Jurkat, Clone E6-1 (cell line): ENCODE data around the gene PPP2R2C.
A peak's percentile ranks its signal among the peaks of the same experiment; 100 is the strongest.

ENCODE experiments used
- DNase-seq: peaks from one replicate; pipeline ENCODE4 v3.0.0-alpha.2; 2011; ENCODE audit warnings: low read depth, low spot score
- H3K4me3 ChIP-seq: 2 replicates; pipeline ENCODE4 v1.5.1; 2011; ENCODE audit warnings: mild to moderate bottlenecking, low read length, control low read depth, moderate library complexity

Gene PPP2R2C

DNA sequence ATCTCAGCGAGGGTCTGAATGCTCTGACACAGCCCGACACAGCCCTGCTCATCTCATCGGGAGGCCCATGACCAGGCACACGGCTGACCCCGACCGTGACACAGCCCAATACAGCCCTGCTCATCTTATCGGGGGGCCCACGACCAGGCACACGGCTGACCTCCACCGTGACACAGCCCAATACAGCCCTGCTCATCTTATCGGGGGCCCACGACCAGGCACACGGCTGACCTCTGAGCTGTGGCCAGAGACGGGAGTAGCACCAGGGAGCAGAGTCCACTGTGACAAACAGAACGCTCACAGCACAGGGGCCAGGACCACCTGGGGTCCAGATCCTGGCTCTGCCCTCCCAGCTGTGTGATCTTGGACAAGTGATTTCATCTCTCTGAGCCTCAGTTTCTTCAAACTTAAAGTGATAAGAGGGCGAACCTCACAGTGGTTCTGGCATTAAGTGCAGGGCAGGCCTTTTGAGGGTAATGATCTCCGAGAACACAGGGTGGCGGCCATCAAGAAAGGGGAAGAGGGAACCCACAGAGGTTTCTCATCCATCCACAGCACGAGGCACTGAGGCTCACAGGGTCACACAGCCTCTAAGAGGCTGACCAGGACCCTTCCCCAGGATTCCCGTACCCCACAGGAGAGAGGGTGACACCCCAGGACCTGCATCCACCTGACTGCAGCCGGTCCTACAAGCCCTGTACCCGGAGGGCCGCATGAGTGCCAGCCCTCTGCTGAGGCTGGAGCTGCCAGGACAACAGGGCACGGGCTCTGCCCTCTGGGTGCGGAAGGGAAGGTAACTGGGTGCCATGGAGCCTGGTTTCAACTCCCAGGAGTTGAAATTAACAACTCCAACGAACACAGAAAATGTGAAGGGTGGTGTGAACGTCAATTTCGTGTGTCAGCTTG, 142.7 kb downstream of the PPP2R2C start:
- H3K4me3 ChIP-seq = no peak overlapping the region
- no peak for DNase-seq

DNA sequence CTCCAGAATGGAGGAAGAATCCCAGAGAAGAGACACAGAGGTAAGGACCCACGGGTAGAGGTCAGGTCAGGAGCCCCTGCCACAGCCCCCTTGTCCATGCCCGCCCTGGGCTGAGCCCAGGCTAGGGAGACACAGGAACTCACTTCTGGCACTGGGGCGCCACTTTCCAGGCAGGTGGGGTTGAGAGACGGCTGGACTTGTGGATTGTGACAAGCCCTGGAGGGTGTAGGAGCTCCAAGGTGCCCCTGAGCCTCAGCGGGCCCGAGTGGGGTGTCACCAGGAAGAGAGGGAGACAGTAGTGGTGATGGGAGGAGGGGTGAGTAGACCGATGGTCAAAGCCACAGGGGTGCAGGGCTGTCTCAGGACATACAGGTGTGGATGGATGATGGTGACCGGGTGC, 143.9 kb downstream of the PPP2R2C start:
- DNase-seq = no peak
- H3K4me3 ChIP-seq = no peak overlapping the region

DNA sequence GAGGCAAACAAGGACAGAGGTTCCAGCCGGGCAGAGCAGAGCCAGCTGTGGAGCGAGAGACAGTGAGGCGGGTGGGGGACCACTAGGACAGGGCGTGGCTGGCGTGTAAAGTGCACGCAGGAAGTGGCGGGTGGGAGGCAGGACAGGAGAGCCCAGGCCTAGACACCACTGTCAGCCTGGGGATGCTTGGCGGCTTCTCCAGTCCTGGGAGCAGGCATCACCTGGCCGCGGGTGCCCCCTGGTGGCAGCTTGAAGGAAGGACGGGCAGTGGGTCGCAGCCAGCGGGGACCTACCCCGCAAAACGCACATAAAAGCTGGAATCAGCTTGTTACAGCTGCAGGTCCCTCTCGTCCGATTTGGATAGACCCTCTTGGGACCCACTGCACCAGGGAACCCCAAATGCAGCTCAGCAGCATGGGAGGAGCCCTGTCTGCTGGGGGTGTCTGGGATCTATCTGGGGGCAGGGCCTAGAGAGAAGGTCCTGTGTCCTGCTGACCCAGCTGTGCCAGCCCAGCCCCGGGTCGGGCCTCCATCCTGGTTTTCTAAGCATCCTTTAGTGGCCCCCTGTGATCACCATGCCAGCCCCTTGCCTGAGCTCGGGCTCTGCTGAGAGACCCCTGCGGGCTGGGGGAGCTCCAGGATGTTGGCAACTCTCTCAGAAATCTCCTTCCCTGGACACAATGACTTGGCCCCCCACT, 145.0 kb downstream of the PPP2R2C start:
- DNase-seq = peak; percentile 46
- H3K4me3 ChIP-seq = no peak overlapping the region

DNA sequence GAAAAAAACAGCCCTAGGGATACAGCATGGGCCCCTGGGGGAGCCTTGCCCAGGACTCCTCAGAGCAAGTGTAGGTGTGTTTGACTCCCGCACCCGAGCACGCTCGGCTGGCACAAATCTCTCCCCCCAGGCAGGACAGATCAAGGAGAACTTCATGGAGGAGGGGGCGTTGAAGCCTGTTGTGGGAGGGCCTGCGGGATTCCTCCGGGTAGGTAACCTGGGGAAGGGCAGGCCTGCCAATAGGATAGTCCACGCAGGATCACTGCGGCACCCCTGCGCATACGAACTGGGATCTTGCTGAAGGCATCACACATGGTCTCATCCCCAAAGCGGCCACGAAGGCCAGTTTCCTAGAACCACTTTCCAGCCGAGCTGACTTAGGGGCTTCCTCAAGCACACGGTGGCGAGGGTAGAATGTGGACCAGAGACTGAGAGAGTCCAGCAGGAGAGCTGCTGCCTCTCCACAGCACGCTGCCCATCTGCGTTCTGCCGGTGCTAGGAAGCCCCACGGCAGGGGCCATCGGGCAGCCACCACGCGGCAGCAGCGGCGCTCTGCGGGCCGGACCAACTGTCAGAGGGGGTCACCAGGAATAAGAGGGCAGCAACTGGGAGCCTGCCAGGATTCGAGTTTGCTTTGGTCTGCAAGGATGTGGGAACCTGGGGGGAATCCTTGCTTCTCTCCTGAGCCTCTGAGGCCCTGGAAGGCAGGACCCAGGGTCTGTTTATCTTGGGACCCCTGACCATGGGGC, 145.9 kb downstream of the PPP2R2C start:
- H3K4me3 ChIP-seq = no peak overlapping the region
- no peak for DNase-seq

DNA sequence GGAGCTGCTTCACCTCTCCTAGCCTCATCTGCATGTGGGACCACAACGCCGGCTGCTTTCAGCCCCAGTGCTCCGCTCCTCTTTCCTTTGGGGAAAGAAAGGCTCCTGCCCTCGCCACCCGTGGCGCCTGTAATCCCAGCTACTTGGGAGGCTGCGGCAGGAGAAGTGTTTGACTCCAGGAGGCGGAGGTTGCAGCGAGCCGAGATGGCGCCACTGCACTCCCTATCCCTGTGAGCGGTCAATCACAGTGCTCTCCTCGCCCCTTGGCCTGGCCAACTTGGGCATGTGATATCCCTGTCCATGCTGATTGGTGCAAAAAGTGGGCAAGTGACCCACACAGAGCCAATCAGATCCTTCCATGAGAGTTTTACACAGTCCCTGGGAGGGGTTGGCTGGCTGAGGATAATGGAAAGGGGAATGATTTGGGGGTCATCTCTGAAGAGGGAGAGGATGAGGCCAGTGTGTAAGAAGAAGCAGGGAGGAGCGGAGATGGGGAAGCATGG, 146.6 kb downstream of the PPP2R2C start:
- H3K4me3 ChIP-seq = no peak overlapping the region
- DNase-seq = no peak

DNA sequence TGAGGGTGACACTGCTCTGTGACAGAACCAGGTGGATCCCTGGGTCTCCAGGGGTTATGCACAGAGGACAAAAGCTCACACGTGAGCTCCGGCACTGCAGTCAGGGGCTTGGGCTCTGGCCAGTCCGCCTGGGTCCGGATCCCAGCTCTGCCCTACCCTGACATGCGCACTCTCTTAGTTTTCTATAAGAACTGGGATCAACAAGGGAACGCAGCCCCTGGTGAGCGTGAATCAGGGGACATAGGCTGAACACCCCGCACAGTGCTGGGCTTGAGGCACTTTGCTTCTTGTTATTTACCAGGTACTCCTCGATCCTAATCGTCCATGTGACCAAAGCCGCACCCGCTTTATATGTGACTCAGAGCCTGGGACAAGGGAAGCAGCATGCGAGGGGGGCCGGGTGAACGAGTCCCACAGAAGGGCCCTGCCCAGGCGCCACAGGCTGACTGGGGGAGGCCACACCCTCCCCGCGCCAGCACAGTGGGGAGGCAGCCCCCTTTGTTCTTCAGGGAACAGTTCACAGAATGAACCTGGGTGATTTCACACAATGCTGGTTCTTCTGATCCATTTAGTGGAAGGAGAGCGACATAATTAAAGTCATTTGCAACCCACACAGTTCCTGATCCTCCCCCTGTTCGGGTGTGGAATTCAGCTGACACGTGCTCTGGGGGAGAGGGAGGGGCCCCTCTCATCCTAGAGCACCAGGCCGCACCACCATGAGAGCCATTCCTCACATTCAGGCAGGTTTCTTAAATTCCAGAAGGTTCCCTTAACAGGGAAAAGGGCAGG, 147.2 kb downstream of the PPP2R2C start:
- H3K4me3 ChIP-seq = no peak overlapping the region
- DNase-seq = no peak

DNA sequence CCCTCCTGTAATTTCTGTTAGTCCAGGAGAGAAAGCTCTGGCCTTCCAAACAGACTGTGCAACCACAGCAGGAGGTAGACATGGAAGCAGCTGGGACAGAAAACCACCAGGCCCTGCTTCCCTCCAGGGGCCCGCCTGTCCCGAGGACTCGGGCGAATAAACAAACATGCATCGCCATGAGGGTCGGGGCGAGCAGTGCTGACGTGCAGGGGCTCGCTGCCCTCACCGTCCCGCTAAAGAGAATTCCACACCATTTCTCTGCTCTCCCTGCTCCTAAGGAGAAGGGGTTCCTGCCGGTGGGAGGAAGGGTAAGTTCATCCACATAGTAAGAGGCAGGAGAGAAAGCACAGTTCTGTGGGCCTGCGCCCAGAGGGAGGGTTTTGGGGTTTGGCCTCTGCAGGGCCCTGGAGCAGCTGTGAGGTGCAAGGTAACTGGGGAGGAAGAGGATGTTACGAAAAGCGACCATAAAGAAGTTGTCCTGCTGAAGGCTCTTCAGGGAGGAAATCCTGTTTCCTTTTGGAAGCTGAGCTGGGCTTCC, 147.9 kb downstream of the PPP2R2C start:
- H3K4me3 ChIP-seq = no peak overlapping the region
- DNase-seq = no peak

DNA sequence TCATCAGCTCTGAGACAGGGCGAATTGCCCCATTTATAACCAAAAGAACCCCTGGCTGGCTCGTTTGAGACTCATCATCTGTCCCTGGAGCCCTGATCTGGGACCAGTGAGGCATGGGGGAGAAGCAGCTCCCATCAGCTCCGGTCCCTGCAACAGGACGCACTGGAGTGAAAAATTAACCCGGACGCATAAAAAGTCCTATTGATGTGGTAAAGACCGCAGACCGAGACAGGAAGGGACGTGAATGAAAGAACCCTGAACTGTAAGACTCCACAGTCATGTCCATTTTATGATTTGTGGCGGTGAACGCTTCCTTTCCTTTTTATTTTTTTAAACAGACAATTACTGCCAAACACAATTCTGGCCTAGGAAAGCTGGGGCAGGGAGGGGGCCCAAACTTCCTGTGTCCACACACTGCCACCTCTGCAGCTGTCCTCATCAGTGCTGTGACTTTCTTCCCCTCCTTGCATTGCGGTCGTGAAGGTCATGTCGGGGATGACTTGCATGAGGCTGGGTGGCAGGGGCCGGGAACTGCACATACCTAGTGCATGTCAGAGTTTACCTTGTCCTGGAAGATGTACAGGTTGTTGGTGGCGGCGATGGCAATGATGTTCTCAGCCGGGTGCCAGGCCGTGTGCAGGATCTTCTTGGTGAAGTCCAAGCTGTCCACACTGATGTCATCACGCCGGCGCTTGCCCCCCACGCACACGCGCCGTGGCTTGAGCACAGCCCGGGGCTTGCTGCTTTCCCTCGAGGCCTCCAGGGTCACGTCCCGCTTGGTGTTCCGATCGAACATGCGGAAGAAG, 149.4 kb downstream of the PPP2R2C start:
- H3K4me3 ChIP-seq = no peak overlapping the region
- no peak for DNase-seq

DNA sequence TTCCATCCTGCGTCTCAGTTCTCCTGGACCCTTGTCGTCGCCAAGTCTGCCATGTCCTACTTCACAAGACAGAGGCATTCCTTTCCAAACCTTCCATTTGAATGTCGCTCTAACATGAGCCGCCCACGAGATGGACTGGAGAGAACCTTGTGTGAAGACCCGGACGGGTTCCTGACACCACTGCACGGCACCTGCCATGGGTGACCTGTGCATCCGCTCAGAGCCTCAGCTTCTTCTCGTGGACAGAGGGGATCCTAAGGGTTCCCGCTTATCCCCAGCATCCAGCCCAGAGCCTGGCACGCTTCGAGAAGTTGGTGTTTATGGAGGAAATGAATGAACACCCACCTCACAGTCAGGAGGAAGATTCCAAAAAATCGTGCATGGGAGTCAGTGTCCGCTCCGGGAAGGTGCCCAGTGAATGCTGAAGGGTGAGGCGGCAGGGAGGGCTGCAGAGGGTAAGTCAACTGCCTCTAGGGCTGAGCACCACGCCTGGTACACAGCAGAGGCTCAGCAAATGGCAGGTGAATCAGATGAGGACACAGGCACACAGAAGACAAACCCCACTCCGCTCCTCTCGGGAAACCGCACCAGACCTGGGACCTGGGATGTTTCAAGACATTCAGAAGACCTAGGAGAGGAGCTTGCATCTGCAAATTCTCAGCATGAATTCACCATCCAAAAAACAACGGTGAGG, 150.2 kb downstream of the PPP2R2C start:
- DNase-seq = no peak
- H3K4me3 ChIP-seq = no peak overlapping the region

DNA sequence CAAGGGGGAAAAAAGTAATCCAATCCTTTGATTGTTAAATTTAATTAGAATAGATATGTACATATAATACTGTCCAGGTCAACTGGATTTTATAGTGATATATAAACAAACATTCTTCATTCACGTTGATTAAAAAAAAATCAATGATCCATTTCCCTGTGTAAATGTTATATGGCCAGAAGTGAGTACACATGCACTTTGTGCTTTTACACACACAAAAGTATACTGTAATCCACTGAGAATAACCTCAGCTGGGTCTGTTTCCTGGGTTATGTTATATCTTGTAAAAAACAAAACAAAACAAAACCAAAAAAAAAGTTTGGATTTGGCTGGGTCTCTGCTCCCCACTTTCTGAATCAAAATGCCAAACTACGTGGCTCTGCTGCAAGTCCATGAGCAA, 151.1 kb downstream of the PPP2R2C start:
- no peak for DNase-seq
- H3K4me3 ChIP-seq = no peak overlapping the region

DNA sequence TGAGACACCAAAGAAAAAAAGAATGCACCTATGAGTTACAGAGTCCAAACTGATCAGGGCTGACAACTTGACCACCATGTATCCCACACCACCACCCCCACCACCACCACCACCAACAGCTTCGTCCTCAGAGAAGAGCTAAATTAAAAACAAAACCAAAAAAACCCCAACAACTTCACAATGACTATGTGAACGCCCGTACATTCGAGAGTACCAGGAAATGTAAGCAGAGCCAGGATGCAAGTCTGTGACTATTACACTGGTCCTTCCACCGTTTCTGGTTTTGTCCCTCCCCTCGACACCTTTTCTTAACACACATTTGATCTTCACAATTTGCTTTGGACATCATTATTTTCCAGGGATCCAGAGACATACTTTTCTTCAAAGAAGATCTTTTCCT, 151.8 kb downstream of the PPP2R2C start:
- no peak overlapping the region for H3K4me3 ChIP-seq
- DNase-seq = no peak

DNA sequence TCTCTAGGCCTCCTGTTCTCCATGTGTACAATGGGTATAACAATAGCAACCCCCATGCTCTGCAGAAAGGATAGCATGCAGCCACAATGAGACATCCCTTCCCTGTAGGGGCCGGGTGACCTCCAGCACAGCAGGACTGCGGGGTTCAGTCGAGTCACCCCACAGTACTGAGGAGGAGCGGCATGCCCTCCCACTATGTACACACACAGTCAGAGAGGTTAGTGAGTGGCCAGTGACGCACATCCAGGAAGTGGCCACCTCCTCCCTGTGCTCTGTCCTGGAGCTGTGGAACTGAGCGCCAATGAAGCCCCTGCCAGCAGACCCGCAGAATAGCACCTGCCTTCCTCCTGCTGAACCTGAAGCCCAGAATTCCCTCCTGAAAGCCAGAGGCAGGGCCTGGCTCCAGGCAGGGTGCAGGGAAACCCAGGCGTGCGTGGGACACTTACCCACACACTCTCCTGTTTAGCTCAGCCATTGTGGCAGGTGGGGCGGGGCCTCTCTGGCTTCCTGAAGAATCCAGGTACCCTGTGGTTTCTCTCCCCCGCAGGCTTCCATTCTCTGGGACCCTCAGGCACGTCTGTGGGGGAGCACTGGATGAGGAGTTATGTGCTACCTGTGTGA, 152.8 kb downstream of the PPP2R2C start:
- no peak for DNase-seq
- H3K4me3 ChIP-seq = no peak overlapping the region

DNA sequence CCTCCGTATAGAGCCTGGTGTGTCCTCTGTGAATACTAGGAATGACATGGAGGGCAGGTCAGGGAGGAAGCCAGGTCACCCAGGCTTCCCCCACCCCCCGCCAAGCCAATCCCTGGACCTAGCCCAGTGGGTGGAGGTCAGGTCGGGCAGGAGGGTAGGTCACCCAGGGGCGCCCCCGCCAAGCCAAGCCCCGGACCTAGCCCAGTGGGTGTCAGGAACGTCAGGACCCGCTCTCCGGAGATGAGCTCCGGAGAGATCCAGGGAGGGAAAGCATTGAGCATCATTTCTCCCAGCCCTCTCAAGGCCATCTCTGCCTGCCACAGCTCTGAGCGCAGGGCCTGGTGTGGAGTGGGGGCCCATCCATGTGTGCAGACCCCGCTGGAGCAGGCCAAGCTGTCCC, 154.2 kb downstream of the PPP2R2C start:
- no peak for DNase-seq

DNA sequence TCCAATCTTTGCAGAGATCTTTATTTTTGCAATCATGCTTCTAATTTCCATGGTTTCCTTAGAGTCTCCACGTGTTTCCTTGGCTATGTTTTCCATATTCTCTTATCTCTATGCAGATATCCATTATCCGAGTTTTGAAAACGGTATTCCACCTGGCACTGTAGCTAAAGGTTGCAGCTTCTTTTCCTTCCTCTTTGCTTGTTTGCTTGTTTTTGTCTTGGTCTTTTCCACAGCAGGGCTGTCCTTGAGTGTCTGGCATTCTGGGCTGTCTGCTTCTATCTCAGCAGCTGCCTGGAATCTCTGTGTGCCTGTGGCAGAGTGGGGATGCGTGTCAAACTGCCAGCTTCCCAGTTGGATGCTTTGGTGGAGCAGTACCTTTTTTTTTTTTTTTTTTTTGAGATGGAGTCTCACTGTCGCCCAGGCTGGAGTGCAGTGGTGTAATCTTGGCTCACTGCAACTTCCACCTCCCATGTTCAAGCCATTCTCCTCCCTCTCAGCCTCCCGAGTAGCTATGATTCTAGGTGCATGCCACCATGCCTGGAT, 155.9 kb downstream of the PPP2R2C start:
- no peak overlapping the region for H3K4me3 ChIP-seq
- DNase-seq = no peak

More for the DNA sequence above, 154.2 kb downstream of the PPP2R2C start:
- no peak overlapping the region for H3K4me3 ChIP-seq

DNA sequence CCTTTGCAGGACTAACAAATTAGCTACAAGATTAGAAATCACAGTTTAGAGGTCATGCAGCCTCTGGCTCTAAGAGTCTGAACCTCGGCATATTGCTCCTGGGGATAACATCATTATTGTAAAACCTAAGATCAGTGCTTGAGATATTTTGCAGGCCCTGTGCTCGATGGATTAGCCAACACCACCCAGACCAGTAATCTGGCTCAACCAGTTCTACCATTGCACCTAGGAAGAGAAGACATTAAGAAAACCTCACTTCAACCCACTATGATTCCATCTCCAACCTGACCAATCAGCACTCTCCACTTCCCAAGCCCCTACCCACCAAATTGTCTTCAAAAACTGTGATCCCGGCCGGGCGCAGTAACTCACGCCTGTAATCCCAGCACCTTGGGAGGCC, 159.2 kb downstream of the PPP2R2C start:
- no peak for DNase-seq
- no peak overlapping the region for H3K4me3 ChIP-seq

DNA sequence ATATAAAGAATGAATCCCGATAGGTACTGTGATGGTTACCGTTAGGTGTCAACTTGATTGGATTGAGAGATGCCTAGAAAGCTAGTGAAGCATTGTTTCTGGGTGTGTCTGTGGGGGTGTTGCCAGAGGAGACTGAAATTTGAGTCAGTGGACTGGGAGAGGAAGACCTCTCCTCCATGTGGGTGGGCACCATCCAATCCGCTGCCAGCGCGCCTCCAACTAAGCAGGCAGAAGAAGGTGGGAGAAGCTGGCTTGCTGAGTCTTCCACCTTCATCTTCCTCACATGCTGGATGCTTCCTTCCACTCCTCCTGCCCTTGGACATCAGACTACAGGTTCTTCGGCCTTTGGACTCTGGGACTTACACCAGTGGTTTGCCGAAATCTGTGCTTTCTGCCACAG, 162.6 kb downstream of the PPP2R2C start:
- H3K4me3 ChIP-seq = peak overlapping the region; percentile 50
- DNase-seq = no peak
